NCI-H187 (cell line): Measurements from ENCODE around the gene METTL21C.

ENCODE experiments used
- DNase-seq, 2 experiments: peaks; one replicate each; lab custom pipeline; 2025; lab: John Stamatoyannopoulos, UW

Gene METTL21C

DNA sequence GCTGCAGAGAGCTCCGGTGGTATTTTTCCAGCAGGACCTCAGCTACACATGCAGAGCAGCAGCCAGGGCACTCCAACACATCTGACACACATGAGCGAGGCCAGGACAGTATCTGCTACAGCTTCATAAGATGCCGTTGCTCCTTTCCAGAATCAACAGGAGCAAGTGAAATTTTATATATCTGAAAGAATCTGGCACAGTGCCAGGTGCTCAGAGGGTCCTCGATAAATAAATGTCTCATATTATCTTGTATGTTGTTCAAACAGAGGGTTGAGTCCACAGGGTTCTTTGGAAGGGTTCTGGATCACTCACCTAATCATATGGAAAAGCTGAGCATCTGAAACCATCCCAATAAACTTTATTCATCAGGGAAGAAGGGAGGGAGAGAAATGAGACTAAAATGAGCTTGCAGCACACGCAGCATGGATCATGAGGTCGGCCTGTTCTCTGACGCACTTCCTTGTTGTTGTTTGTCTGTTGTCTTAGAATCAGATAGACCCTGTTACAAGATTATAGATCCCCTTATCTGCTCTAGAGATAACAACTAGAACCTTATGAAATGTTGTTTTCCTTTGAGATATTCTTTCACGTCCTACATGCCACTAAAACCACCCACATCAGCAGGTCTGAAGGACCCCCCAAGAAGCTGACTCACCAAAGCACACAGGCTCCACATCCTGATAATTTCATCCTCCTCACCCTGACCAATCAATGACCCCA lies 3.2 kb upstream of the METTL21C start:
- no peak for DNase-seq

DNA sequence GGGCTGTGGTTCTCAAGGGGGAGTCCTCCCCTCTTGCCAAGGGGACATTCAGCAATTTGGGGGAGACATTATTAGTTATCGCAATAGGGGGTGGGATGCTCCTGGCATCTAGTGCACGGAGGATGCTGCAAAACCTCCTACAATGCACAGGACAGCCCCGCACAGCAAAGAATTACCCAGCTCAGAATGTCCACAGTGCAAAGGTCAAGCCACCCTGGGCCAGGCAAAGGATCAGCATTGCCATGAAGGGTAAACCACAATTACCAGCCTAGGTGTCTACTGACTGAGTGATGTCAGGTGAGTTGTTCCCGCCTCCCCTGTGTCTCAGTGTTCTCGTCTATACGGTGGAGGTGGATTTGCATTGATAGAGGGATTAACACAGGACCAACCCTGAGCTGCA lies 2.4 kb upstream of the METTL21C start:
- DNase-seq, result no peak

DNA sequence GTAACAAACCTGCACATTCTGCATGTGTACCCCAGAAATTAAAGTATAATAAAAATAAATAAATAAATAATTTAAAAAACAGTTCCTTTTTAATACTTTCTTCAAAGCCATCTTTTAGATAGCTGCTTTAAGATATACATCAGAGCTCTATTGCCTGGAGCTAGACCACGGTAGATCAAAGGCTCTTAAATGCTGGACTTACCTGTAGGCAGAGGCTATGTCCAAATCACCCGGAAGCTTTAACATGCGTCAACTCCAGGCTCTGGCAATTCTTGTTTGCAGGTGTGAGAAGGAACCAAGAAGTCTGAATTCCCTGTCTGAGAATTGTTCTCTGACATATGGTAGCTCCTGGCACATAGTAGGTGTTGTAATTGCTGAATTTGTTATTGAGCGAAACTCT lies 1.6 kb upstream of the METTL21C start:
- DNase-seq, result no peak

DNA sequence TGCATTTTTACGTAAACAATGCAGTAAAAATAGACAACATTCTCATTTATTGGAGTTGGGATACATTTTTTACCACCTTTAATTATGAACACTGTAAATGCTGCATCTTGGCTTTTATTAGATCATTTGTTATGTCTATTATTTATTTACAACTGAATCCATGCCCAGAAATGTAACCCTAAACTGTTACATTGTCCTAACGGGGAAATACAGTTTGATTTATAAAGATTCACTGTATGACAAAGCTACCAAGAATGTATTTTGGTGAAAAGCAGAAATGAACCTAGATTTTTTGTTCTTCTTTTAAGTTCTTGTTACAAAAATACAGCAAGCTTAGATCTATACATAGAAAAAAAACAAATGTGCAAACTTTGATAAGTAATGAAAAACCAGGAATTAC lies 1.1 kb downstream of the METTL21C start:
- no peak for DNase-seq

DNA sequence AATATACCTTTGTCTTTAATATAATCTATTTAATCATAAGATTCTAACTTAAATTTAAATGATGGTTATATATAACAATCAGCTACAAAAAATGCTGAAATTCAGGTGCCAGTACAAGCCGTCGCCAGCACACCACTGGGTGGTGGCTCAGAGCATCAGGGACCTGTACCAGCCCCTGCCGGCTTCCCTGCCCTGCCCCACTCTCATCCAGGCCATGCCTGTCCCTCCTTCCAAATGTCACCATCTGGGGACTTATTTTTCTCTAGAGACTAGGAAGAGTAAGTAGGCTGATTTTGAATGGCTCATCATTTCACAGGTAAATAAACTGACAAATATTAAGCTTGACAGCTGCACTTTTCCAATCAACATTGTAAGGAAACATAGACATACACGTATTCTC lies 1.6 kb downstream of the METTL21C start:
- no peak for DNase-seq

DNA sequence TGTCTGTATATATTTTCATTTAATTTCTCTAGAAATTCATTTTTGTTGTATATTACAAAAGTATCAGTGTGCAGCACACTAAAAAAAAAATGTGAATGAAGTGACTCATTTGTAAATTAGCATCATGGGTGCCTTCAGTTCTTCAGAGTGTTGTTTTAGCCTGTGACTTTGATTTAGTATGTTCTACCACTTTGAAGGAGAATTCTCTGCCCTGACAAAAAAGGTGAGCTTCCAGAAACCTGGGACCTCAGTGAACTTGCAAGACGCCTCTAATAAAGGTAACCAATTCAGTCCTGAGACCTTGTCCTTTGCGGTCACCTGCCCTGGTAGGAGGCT lies 2.4 kb downstream of the METTL21C start:
- DNase-seq, result no peak

DNA sequence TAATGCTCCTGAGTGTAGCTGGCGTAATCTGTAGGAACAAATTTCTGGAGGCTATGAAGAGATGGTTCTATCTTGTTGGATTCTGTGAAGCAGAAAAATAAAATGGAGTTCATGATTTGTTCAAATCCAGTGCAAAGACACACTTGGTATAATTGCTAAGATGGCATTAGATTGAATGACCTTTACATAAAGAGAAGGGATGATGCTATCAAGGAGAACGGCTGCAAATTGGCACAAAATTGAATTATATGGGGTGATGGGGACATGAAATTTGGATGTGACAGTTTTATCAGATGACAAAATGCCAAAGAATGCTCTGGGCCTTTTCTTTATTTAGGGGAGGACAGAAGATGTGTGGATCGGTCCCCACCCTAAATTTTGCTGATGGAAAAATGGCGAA lies 4.0 kb downstream of the METTL21C start:
- no peak for DNase-seq

DNA sequence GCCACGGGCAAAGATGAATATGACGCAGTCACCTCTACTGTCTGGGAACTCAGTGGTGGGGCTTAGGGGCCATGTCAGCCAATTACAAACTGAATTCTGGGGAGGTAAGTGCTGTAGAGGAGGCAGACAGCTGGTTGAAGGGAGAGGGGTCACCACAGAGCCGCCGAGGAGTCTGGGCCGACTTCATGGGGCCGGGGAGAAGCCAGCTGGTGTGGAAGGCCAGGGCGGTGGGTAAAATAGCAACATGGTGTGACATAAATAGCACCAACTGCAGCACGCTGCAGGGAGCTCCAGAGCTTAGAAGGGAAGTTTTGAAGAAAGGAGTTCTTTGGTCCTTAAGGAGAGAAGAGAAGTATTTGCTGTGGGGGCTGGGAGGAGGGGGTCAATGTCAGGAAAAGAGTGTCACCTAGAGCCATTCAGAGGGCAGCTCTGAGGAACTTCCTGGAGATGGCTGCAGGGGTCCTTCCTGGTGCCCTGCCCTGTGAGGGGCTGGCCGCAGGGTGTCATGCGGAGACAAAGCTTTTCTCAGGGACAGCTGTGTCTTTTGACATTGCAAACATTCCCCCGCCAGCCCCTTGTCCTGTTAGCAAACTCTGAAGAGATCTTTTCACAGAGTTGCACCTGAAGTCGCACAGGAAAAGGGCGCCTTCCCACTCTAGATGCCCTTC lies 6.4 kb downstream of the METTL21C start:
- no peak for DNase-seq

DNA sequence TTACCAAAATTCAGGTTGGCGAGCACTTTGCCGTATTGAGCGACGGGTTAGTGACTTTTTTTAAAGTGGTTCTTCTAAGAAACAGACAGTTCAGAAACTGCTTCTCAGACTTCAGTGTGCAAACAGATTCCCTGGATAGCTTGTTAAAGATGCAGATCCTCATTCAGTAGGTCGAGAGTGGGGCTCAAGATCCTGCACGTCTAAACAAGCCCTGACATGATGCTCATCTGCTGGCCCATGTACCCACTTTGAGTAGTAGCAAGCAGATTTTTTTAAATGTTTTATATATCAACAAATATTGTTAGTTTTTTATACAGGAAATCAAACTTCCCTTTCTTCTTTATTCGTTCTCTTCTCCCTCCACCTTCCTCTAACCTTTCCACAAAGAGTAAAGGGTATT lies 7.3 kb downstream of the METTL21C start:
- no peak for DNase-seq

DNA sequence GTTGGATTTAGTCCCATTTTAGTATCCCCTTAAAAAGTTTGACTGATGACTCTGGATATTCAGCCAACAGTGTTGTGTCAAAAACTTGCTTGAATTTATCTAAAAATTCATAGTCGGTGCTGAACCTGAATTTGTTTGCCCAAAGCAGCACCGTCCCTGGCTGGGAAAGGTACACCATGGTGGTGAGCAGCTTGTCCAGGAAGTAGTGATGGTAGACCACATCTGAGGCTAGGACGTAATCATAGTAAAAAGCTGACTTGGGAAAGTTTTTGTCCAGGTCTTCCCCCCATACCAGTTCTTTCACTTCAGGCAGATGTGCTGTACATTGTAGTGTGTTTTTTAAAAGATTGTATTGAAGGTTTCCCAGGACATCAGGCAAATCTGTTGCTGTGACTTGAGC lies 8.8 kb downstream of the METTL21C start:
- DNase-seq, result no peak

DNA sequence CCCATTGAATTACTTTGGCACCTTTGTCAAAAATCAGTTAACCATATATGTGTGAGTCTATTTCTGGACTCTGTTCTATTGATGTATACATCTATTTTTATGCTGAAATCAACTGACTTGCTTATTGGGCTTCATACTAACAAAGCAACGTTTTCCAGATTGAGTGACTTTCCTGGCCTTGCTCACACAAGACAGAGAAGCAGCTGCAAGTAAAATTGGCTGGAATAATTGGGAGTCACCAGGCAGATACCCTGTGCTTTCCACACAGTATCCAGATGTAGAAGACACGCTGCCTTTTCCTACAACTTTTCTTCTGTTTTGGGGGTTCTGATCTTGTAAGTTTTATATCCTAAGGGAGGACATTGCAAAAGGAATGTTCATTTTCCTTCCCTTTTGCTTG lies 11.2 kb downstream of the METTL21C start:
- no peak for DNase-seq

DNA sequence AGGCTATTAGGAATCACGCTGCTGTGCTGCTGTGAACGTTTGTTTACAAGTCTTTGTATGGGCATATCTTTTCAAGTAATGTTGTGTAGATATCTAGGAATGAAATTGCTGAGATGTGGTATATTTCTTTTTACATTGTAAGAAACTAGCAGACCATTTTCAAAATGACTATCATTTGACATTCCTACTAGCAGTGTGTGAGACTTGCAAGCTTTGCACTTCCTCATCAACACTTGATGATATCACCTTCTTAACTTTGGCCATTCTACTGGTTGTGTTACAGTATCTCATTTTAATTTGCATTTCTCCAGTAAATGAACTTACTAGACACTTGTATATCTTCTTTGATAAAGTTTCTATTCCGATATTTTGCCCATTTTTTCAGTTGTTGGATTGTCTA lies 12.1 kb downstream of the METTL21C start:
- DNase-seq, result no peak

DNA sequence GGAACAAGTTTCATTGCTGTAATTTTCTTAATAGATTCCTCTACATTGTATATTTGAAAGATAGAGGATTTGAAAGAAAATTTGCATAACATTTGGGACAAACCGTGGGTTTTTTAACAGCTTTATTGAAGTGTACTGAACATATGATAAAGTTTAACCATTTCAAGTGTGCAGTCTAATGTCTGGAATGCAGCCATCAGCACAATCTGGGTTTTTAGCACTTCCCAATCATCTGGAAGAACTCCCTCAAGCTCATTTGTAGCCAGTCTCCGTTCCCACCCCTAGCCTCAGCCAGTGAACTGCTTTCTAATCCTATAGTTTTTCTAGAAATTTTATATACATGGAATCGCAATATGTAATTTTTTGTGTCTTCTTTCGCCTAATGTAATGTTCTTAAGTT lies 12.6 kb downstream of the METTL21C start:
- no peak for DNase-seq

DNA sequence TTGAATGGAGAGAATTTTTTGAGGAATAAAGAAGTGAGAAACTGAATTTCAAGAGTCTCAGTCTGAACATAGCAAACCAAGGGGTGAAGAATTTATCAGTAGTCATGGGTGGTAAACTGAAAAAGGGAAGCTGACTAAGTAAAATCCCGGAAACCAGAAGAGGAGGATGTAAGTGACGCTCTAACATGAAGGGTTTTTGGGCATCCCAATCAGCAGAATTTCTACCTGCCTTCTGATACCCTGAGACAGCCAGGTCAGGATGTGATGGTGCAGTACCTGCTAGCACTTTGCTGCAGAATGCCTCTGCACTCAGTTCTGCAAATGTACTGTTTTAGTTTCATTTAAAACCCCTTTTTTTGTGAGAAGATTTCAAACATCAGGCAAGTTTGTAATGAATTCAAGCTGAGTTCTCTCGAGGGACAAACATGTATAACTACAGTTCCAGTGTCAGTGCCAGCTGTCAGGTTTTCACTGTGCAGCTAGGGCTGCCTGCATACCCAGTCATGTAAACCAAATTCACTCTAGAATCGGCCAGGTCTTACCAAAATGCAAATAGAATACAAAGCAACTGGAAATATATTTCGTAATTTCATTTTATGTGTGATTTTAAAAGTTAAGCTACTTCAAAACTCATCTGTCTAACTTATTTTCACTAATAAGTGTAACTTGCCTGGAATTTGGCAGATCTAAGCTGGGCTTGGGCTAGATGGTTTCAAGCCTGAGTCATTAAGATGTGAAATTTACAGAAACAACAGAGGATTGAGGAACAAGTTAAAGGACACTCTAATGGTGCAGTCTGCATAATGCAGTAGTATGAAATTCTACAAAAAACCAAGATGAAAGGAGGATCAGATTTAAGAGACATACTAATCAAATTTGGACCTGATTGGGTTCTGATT lies 13.8 kb downstream of the METTL21C start:
- DNase-seq, result no peak

DNA sequence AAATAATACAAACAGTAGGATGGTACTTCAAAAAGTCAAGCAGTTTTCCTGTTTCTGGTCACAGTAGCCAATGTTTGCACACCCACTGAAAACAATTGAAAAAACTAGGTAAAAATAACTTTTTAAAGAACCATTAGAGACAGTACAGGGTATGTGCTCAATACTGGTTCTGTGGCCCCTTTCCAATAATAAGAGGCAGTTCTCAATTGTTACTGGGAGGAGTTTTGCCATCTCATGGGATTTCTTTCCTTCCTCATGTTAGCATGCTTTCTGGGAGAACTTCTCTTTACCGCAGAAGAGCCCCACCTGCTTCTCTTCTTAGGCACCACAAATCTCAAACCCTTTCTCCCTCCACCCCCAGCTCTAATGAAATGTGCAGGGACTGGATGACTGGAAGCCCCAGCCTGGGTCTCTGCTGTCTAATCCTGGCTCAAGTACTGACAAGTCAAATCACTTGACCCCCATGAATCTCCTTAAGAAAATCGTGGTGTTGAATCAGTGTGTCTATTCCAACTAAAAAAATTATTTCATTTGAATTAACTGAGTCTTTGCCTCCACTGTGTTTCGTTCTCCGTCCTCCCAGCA lies 14.6 kb downstream of the METTL21C start:
- DNase-seq, result no peak

DNA sequence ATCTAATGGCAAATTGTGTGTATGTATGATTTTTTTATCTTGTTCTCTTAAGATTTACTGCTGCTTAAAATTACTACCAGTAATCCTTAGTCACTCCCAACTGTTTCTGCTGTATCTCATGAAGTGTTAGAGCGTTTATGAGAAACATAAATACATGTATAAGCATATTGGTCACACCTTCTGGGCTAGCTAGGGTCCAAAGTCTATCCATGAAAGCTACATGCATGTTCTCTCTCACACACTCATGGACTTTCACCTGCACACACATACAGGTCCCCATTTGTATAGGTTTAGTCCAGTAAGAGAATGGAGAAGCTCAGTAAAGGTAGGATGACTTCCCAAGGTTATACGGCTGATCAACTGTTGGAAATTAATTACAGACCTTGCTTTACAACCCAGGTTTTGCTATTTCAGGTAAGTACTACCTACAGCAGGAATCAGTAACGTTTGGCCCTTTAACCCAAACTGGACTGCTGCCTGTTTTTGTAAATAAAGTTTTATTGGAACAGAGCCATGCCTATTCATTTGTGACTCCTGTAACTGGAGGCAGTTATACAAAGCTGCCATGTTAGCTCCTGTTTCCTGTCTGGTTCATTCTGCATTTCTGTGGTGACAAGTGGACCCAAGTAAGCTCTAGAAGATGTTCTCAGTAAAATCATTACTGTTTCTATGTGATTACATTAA lies 15.3 kb downstream of the METTL21C start:
- no peak for DNase-seq

DNA sequence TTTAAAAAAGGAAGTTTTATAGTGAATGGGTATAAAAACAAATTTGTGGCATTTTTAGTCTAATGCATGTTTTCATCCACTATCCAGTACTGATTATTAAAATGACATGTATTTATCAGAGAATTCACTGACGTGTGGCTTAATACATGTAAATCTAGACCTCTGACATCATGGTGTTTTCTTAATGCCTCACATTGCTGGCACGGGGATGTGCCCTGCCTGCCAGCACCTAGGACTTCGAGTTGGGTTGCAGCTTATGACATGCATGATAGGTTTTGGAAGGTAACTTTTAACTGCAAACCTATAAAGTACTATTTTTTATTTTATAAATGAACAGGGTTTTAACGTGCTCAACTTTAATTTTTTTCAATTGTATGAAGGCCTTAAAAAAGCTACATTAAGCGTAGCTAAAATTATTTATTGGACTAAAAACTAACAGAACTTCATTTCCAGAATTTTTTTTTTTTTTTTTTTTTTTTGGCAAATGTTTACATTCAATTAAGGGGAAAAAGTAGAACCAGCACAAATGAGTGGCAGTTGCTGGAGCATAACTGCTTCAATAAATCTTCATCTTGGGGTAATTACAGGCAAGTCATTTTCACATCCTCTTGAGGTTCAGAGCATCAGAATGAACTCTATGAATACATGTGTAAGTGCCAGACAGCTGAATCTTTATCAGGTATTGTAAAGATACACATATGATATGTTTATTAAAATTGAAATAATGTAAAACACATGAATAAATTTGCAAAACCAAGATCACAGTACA lies 16.3 kb downstream of the METTL21C start:
- DNase-seq, result peak in 1 of 2 experiments; percentile 27

DNA sequence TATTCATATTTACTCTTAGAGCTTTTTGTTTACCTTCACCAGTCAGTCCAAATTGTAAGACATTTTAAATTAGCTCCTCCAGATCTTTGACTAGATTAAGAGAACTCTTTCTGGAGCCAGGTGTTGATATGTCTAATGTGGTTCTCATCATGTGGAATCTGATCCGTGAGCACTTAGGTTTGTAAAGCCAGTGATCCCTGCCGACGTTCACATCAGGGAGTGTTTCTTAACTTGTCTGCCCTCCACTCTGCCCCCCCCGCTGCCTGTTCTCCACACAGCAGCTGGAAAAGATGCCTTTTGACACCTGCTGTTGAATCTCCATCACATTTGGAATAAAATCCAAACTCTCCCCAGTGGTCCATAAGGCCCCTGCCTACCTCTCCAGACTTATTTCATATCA lies 17.7 kb downstream of the METTL21C start:
- DNase-seq, result peak; percentile 59 to 90

DNA sequence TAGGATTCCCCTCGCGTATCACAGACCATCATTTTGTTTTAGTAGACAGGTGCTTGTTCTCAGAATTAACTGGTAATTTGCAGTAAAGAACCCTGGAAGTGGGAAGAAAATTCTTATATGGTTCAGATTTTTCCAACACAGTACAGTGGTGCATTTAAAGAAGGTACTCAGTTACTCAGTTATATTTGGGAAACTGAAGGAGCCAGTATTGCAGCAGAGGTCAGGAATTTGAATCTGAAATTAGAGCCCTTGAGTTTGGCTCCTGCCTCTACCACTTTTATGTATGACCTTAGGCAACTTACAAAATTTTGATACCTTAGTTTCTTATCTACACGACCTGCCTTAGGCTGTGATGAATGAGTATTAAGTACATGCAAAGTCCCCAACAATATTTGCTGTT lies 19.7 kb downstream of the METTL21C start:
- no peak for DNase-seq

DNA sequence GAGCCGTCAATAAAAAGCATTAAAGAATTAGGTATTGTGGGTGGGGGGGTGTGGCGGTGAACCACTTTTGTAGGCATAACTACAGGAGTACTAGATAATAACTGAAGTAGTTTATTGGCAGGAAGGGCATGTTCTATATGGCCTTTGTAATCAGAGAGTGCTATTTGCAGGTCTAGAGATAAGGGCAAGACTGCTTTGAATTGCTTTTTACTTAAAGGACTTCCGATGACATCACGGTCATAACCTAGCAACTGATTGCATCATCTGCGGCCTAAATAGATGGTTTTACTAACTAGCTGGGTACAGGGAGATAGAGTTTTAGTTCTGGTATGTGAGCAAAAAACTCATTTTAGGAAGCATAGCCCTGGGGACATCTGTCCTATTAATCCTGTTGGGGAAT lies 24.7 kb downstream of the METTL21C start:
- no peak for DNase-seq

DNA sequence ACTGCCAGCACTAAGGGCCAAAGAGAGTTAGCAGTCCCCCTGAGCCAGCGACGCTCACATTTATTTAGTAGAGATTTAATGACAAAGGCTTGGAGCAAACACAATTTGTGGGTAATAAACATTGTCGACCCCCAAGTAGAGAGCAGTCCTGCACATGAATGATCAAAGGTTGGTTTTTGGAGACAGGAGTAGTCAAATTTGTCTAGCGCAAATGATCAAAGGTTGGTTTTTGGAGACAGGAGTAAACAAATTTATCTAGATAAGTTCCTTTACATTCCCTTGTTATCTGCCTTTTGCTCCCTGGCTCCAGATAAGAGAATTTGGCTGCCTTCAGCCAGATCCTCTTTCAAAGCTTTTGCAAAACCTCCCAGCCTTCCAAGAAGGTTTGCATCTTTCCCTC lies 26.9 kb downstream of the METTL21C start:
- no peak for DNase-seq
